Measurements from ENCODE around the gene SSTR3. TPM values are rescaled to one million over a fixed set of nuclear protein-coding genes. Genes with fewer than 3 reads are reported as not detected.

SSTR3 gene
- total RNA-seq, 2 donors from 2014 or later = 0.11 to 0.20 TPM

DNA sequence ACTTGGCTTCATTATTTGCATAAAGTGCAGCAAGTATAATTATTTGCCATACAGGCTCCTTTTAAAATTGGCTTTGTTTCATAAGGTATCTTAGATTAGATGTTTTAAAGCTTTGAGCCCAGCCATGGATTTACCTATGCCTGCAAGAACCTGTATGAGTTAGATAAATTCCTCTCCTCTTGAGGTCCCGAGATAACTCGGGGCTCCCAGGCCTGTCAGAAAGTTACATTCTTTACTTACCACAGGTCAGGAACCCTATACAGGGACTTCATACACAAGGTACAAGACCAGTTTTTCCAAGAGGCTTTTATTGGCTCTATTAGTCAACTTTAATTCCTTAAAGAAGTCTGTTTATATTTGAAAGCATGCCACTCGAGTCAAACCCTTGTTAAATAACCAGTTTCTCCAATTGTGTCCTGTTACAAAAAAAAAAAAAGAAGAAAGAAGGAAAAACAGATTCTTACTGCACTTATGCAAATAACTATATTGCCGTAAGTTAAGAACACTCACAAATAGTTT, 22.0 kb downstream of the SSTR3 start:
- H3K27ac ChIP-seq (ENCODE audit: low read depth, low read length) = no peak overlapping the region
- WGBS, 2 experiments (ENCODE audit: insufficient coverage in 1 of 2, insufficient read length in 1 of 2) = 89 to 95% methylated on average over 3 to 4 of the region's 4 CpGs
- peaks cover 23% of the 10 kb centered on the region for H3K4me1 ChIP-seq (ENCODE audit: control insufficient read depth, insufficient read depth, low read length)
- no peaks in the 10 kb centered on the region for H3K27me3 Mint-ChIP-seq (ENCODE audit: insufficient read depth)
- no peak overlapping the region for H3K4me3 Mint-ChIP-seq
- H3K36me3 ChIP-seq (ENCODE audit: control insufficient read depth, insufficient read depth, low read length) = no peaks in the 10 kb centered on the region
- H3K36me3 Mint-ChIP-seq (ENCODE audit: low read depth) = peaks cover 27% of the 10 kb centered on the region
- no peak overlapping the region for H3K27ac Mint-ChIP-seq
- TF ChIP-seq, protein P1, sequence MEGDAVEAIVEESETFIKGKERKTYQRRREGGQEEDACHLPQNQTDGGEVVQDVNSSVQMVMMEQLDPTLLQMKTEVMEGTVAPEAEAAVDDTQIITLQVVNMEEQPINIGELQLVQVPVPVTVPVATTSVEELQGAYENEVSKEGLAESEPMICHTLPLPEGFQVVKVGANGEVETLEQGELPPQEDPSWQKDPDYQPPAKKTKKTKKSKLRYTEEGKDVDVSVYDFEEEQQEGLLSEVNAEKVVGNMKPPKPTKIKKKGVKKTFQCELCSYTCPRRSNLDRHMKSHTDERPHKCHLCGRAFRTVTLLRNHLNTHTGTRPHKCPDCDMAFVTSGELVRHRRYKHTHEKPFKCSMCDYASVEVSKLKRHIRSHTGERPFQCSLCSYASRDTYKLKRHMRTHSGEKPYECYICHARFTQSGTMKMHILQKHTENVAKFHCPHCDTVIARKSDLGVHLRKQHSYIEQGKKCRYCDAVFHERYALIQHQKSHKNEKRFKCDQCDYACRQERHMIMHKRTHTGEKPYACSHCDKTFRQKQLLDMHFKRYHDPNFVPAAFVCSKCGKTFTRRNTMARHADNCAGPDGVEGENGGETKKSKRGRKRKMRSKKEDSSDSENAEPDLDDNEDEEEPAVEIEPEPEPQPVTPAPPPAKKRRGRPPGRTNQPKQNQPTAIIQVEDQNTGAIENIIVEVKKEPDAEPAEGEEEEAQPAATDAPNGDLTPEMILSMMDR (conservative IDR thresholded peaks at IDR 0.05) = no peak
- H3K4me3 ChIP-seq (ENCODE audit: low read length) = peak overlapping the region; percentile 19
- H3K27me3 ChIP-seq (ENCODE audit: control insufficient read depth, insufficient read depth, low read length, poor library complexity, severe bottlenecking) = no peaks in the 10 kb centered on the region
- peaks cover 40% of the 10 kb centered on the region for H3K9me3 Mint-ChIP-seq
- peaks cover 38% of the 10 kb centered on the region for H3K9me3 ChIP-seq (ENCODE audit: control insufficient read depth, low read length)
- H3K9ac ChIP-seq (ENCODE audit: extremely low read depth, low read length, poor library complexity, severe bottlenecking) = no peak overlapping the region
- no peak for DNase-seq
- H3K4me1 Mint-ChIP-seq = peaks cover 34% of the 10 kb centered on the region

DNA sequence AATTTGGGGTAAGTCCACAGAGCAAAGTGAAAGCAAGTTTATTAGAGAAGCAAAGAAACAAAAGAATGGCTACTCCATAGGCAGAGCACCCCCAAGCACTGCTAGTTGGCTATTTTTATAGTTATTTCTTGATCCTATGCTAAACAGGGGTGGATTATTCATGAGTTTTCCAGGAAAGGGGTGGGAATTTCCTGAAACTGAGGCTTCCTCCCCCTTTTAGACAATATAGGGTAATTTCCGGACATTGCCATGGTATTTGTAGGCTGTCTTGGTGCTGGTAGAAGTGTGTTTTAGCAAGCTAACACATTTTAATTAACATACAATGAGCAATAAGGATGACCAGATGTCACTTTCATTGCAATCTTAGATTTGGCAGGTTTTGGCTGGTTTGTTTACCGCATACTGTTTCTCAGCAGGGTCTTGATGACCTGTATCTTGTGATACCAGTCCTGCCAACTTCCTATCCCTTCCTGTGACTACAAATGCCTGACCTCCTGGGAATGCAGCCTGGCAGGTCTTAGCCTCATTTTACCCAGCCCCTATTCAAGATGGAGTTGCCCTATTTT, 23.3 kb downstream of the SSTR3 start:
- Histone ChIP-seq H3K4me3 (ENCODE audit: low read length) (peak overlapping the region; percentile 82), H3K9ac (ENCODE audit: extremely low read depth, low read length, poor library complexity, severe bottlenecking) (peak overlapping the region; percentile 50), H3K27ac (ENCODE audit: low read depth, low read length) (peak overlapping the region; percentile 85), H3K9me3 (ENCODE audit: control insufficient read depth, low read length) (peaks cover 30% of the 10 kb centered on the region), H3K36me3 (ENCODE audit: control insufficient read depth, insufficient read depth, low read length) (no peaks in the 10 kb centered on the region), H3K4me1 (ENCODE audit: control insufficient read depth, insufficient read depth, low read length) (peaks cover 23% of the 10 kb centered on the region), H3K27me3 (ENCODE audit: control insufficient read depth, insufficient read depth, low read length, poor library complexity, severe bottlenecking) (no peaks in the 10 kb centered on the region)
- peaks cover 29% of the 10 kb centered on the region for H3K9me3 Mint-ChIP-seq
- TF ChIP-seq, protein P1 (conservative IDR thresholded peaks at IDR 0.05) = no peak
- no peaks in the 10 kb centered on the region for H3K27me3 Mint-ChIP-seq (ENCODE audit: insufficient read depth)
- 22 to 78% methylated on average over 1 of the region's 2 CpGs for WGBS, 2 experiments (ENCODE audit: insufficient coverage in 1 of 2, insufficient read length in 1 of 2)
- DNase-seq = peak; percentile 79
- H3K36me3 Mint-ChIP-seq (ENCODE audit: low read depth) = peaks cover 18% of the 10 kb centered on the region
- H3K27ac Mint-ChIP-seq = peak overlapping the region; percentile 88
- H3K4me1 Mint-ChIP-seq = peaks cover 34% of the 10 kb centered on the region
- peak overlapping the region; percentile 65 for H3K4me3 Mint-ChIP-seq

DNA sequence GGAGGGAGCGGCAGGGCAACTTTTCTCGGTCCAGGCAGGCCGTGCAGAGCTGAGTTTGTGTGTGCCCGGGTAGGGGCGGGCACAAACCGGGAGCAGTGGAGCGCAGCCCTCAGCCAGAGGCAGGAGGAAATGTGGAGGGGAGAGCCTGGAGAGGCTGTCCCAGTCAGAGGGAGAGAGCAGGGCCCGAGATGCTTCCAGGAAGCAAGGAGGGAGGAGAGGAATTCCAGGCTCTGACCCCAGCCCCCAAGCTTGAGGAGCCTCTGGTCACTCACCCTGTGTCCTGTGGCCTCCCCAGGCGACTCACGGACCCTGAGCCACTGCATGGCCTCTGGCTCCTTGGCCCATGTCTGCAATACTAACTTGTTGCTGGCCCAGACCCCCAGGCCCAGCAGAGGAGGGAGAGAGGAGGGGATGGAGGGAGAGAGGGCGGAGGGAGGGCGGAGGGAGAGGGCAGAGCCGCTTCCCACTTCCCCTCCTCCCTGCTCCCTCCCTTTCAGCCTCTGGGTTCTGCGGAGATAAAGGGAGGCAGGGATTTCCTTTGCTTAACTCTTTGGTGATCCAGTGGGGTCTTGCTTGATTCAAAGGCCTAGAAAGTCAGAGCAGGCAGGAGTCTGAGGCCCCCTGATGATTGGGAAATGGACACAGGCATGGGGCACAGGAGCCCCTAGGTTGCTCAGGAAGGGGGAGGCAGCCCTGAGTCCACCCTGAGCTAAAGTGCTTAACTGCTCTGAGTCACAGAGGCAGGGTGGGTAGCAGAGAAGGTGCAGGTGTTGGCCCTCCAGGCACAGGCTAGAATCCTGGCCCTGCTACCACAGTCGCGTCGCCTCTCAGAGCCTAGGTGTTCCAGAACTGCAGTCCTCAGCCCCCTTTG, 24.2 kb downstream of the SSTR3 start, which contains the start of gene C1QTNF6:
Gene C1QTNF6, minus strand, starts transcription at position 357 of the 871 bp plus-strand sequence. Its CDS starts 34 bp downstream, at position 323.
- Mint-ChIP-seq H3K4me3 (peak within 1 kb of the TSS; percentile 65), H3K9me3 (peaks cover 21% of the 10 kb centered on the region), H3K4me1 (peaks cover 36% of the 10 kb centered on the region), H3K27ac (peak within 1 kb of the TSS; percentile 88), H3K27me3 (ENCODE audit: insufficient read depth) (no peaks in the 10 kb centered on the region), H3K36me3 (ENCODE audit: low read depth) (peaks cover 14% of the 10 kb centered on the region)
- Histone ChIP-seq H3K9me3 (ENCODE audit: control insufficient read depth, low read length) (peaks cover 22% of the 10 kb centered on the region), H3K4me3 (ENCODE audit: low read length) (peak within 1 kb of the TSS; percentile 82), H3K4me1 (ENCODE audit: control insufficient read depth, insufficient read depth, low read length) (peaks cover 23% of the 10 kb centered on the region), H3K27me3 (ENCODE audit: control insufficient read depth, insufficient read depth, low read length, poor library complexity, severe bottlenecking) (no peaks in the 10 kb centered on the region), H3K36me3 (ENCODE audit: control insufficient read depth, insufficient read depth, low read length) (no peaks in the 10 kb centered on the region), H3K27ac (ENCODE audit: low read depth, low read length) (peak within 1 kb of the TSS; percentile 85), H3K9ac (ENCODE audit: extremely low read depth, low read length, poor library complexity, severe bottlenecking) (peak within 1 kb of the TSS; percentile 50)
- WGBS, 2 experiments (ENCODE audit: insufficient coverage in 1 of 2, insufficient read length in 1 of 2) = 0 to 19% methylated on average over 1 to 14 of the region's 17 CpGs
- TF ChIP-seq, protein P1 (conservative IDR thresholded peaks at IDR 0.05) = no peak
- peak; percentile 90 for DNase-seq

Data from endodermal cell (in vitro differentiated cells).